Jurkat, Clone E6-1 (cell line): ENCODE measurements around the gene DDX1.
"Not testable (repeated sequence)": the region's sequence is repeated elsewhere in the genome, so short reads cannot be mapped to it uniquely, and the experiment has no call there.

ENCODE experiments used
- DNase-seq: peaks from one replicate; pipeline ENCODE4 v3.0.0-alpha.2; 2011; ENCODE audit warnings: low read depth, low spot score
- H3K4me3 ChIP-seq: 2 replicates; pipeline ENCODE4 v1.5.1; 2011; ENCODE audit warnings: mild to moderate bottlenecking, low read length, control low read depth, moderate library complexity

DDX1 gene

GRCh38 chr2:15593327-15593705, 1.6 kb downstream of the DDX1 start:
- H3K4me3 ChIP-seq: peak overlapping the region; percentile 89

GRCh38 chr2:15594291-15595256, 2.9 kb downstream of the DDX1 start:
- no peak for DNase-seq
- H3K4me3 ChIP-seq: no peak overlapping the region

More at GRCh38 chr2:15593327-15593705, 1.6 kb downstream of the DDX1 start:
- DNase-seq: no peak

GRCh38 chr2:15595342-15595905, 3.8 kb downstream of the DDX1 start:
- H3K4me3 ChIP-seq: no peak overlapping the region
- DNase-seq: no peak

- no peak for DNase-seq
- no peak overlapping the region for H3K4me3 ChIP-seq
Measured at GRCh38 chr2:15595936-15596335, 4.3 kb downstream of the DDX1 start.

GRCh38 chr2:15596350-15596749, 4.7 kb downstream of the DDX1 start:
- H3K4me3 ChIP-seq: no peak overlapping the region
- no peak for DNase-seq

GRCh38 chr2:15596968-15597367, 5.3 kb downstream of the DDX1 start:
- H3K4me3 ChIP-seq: no peak overlapping the region
- no peak for DNase-seq

- no peak for DNase-seq
- no peak overlapping the region for H3K4me3 ChIP-seq
Measured at GRCh38 chr2:15599994-15600393, 8.3 kb downstream of the DDX1 start.

- H3K4me3 ChIP-seq: no peak overlapping the region
- no peak for DNase-seq
Measured at GRCh38 chr2:15601681-15602080, 10.0 kb downstream of the DDX1 start.

- no peak for DNase-seq
- no peak overlapping the region for H3K4me3 ChIP-seq
Measured at GRCh38 chr2:15602393-15602792, 10.7 kb downstream of the DDX1 start.

- DNase-seq: no peak
- no peak overlapping the region for H3K4me3 ChIP-seq
Measured at GRCh38 chr2:15603044-15603765, 11.5 kb downstream of the DDX1 start.

GRCh38 chr2:15603948-15604347, 12.3 kb downstream of the DDX1 start:
- H3K4me3 ChIP-seq: no peak overlapping the region
- no peak for DNase-seq

GRCh38 chr2:15605721-15606120, 14.1 kb downstream of the DDX1 start:
- DNase-seq: no peak
- no peak overlapping the region for H3K4me3 ChIP-seq

- no peak for DNase-seq
- H3K4me3 ChIP-seq: no peak overlapping the region
Measured at GRCh38 chr2:15606481-15607441, 15.1 kb downstream of the DDX1 start.

- no peak for DNase-seq
- no peak overlapping the region for H3K4me3 ChIP-seq
Measured at GRCh38 chr2:15607709-15608391, 16.2 kb downstream of the DDX1 start.

- no peak overlapping the region for H3K4me3 ChIP-seq
- no peak for DNase-seq
Measured at GRCh38 chr2:15608392-15608761, 16.7 kb downstream of the DDX1 start.

GRCh38 chr2:15609341-15610042, 17.8 kb downstream of the DDX1 start:
- no peak for DNase-seq
- no peak overlapping the region for H3K4me3 ChIP-seq

GRCh38 chr2:15610430-15610952, 18.8 kb downstream of the DDX1 start:
- no peak for DNase-seq
- H3K4me3 ChIP-seq: no peak overlapping the region

- DNase-seq, H3K4me3 ChIP-seq: not testable (repeated sequence)
Measured at GRCh38 chr2:15612101-15612500, 20.4 kb downstream of the DDX1 start.
